Spleen (tissue), 11 donors: ENCODE results near the gene DEPDC5. TPM values are rescaled to one million over a fixed set of nuclear protein-coding genes. Genes with fewer than 3 reads are reported as not detected.

Experiments used
- DNase-seq: peaks from one replicate; pipeline ENCODE4 v3.0.0-alpha.2; 2020
- H3K27ac ChIP-seq, 8 donors: fragments of 200-600 bp; sonication (generic) in 7 of 8; 1 replicate in 4 of 8; 2 replicates in 4 of 8; pipeline versions ENCODE4 v1.5.0 to v1.8.0; 2016 to 2021; ENCODE audit warnings: inconsistent platforms in 4 of 8, mild to moderate bottlenecking in 4 of 8, moderate library complexity in 1 of 8
- H3K27me3 ChIP-seq, 7 donors: fragments of 200-600 bp; sonication (generic) in 6 of 7; replicated peaks in 1 of 7; 1 replicate in 4 of 7; 2 replicates in 3 of 7; pipeline versions ENCODE4 v1.5.0 to v1.8.0; 2016 to 2021; ENCODE audit warnings: inconsistent platforms in 3 of 7, mild to moderate bottlenecking in 1 of 7
- H3K36me3 ChIP-seq, 6 donors: fragments of 200-600 bp; sonication (generic) in 5 of 6; 1 replicate in 4 of 6; 2 replicates in 2 of 6; pipeline versions ENCODE4 v1.5.0 to v1.8.0; 2016 to 2021; ENCODE audit warnings: inconsistent platforms in 2 of 6
- H3K4me1 ChIP-seq, 6 donors: fragments of 200-600 bp; sonication (generic) in 5 of 6; 1 replicate in 3 of 6; 2 replicates in 3 of 6; pipeline versions ENCODE4 v1.5.0 to v1.8.0; 2016 to 2021; ENCODE audit warnings: inconsistent platforms in 3 of 6
- H3K4me3 ChIP-seq, 8 donors: fragments of 200-600 bp; sonication (generic) in 7 of 8; 1 replicate in 4 of 8; 2 replicates in 4 of 8; pipeline versions ENCODE4 v1.5.0 to v1.8.0; 2016 to 2021; ENCODE audit warnings: inconsistent platforms in 4 of 8, mild to moderate bottlenecking in 4 of 8, moderate library complexity in 2 of 8
- H3K9me3 ChIP-seq, 8 donors: fragments of 200-600 bp; sonication (generic) in 7 of 8; 1 replicate in 4 of 8; 2 replicates in 4 of 8; pipeline versions ENCODE4 v1.5.0 to v1.8.0; 2016 to 2021; ENCODE audit warnings: inconsistent platforms in 4 of 8
- CTCF ChIP-seq, 11 experiments: fragments of 200-600 bp in 7 of 11; fragments of 450-650 bp in 4 of 11; sonication (generic) in 4 of 11; IDR thresholded peaks in 8 of 11; conservative IDR thresholded peaks in 3 of 11; 1 replicate in 7 of 11; 2 replicates in 4 of 11; pipeline versions ENCODE4 v1.4.0 to v1.8.0; 2016 to 2021; ENCODE audit warnings: antibody characterized with exemption in 11 of 11, inconsistent platforms in 4 of 11, mild to moderate bottlenecking in 1 of 11
- POLR2A ChIP-seq, 3 donors: fragments of 450-650 bp; IDR thresholded peaks; one replicate each; pipeline ENCODE4 v1.5.1; 2017; ENCODE audit warnings: antibody characterized with exemption in 3 of 3, mild to moderate bottlenecking in 1 of 3
- POLR2AphosphoS5 ChIP-seq, 3 donors: sonication (generic); formaldehyde crosslinking; IDR thresholded peaks; one replicate each; pipeline ENCODE4 v1.5.1; 2017; ENCODE audit warnings: antibody characterized with exemption in 3 of 3
- WGBS, 5 donors: extraction: QIAGEN DNeasy Blood & Tissue Kit in 3 of 5; methylation state at CpG; one replicate each; pipeline versions ENCODE4 v1.1.5 to v1.1.7; 2013 to 2018; 5-methylcytosine and 5-hydroxymethylcytosine counted together
- intact Hi-C: fragments of 100-400 bp; cut with DNase I; formaldehyde crosslinking; loops from one replicate; pipeline ENCODE4 v1.15.0; 2023; ENCODE audit warnings: low total_unique reads
- polyA plus RNA-seq, 3 donors: library from polyadenylated mRNA; stranded (reverse); fragments of 200-250 nt; gene quantifications; one replicate each; pipeline ENCODE4 v1.2.1, GENCODE V29; 2013
- total RNA-seq, 7 donors: library from RNA; depleted of rRNA in 3 of 7; stranded (reverse); fragments of >200 nt in 3 of 7; fragmentation: NEBNext Ultra II Directional in 4 of 7; extraction: Animal tissue kit (Norgen Biotek cat#: 25700) in 4 of 7; gene quantifications; one replicate each; pipeline versions ENCODE4 v1.1.0 to v1.2.1, GENCODE V29; 2016 to 2021
- donor health status: healthy with polysubstance abuse.
- donor health status: DM: no; HTN: no; CAD: no; lungs with moderate emphysema.
- donor health status: DM: no; HTN: no; CAD: no.
- donor health status: Bipolar disorder and iron deficiency.
- donor health status: healthy.
- donor health status: DM: no; HTN: no; CAD: no.
- donor health status: DM: yes; HTN: yes; CAD: no.

DEPDC5 gene
- total and polyA plus RNA-seq, 10 donors = 9.6 to 64.6 (median 44.3) TPM

- H3K4me1 ChIP-seq = no peaks in the 10 kb centered on the region
- DNase-seq = no peak
- H3K27ac ChIP-seq = no peak overlapping the region
- H3K36me3 ChIP-seq = peaks cover 10 to 100% (median 92%) of the 10 kb centered on the region in 6 donors
- no peaks in the 10 kb centered on the region for H3K9me3 ChIP-seq
- H3K4me3 ChIP-seq = no peak overlapping the region
- no peak for TF ChIP-seq POLR2AphosphoS5 (IDR thresholded peaks at IDR 0.05)
- no peak for TF ChIP-seq POLR2A (IDR thresholded peaks at IDR 0.05)
- TF ChIP-seq CTCF (IDR thresholded peaks at IDR 0.05 in 8 of 11, conservative IDR thresholded peaks at IDR 0.05 in 3 of 11) = no peak
- WGBS, 5 donors = 75 to 89% (median 83%) methylated on average over 3 of the region's 3 CpGs
- intact Hi-C loops = no loop called here
- no peaks in the 10 kb centered on the region for H3K27me3 ChIP-seq
Measured at GRCh38 chr22:31820655-31821054, 66.8 kb downstream of the DEPDC5 start.

- WGBS, 5 donors = 74 to 90% (median 86%) methylated on average over 1 of the region's 1 CpG
- H3K27ac ChIP-seq = no peak overlapping the region
- peaks cover 10 to 100% (median 92%) of the 10 kb centered on the region in 6 donors for H3K36me3 ChIP-seq
- no peak for DNase-seq
- TF ChIP-seq POLR2A (IDR thresholded peaks at IDR 0.05) (no peak), POLR2AphosphoS5 (IDR thresholded peaks at IDR 0.05) (no peak), CTCF (IDR thresholded peaks at IDR 0.05 in 8 of 11, conservative IDR thresholded peaks at IDR 0.05 in 3 of 11) (no peak)
- no peaks in the 10 kb centered on the region for H3K9me3 ChIP-seq
- intact Hi-C loops = no loop called here
- no peaks in the 10 kb centered on the region for H3K4me1 ChIP-seq
- no peak overlapping the region for H3K4me3 ChIP-seq
- no peaks in the 10 kb centered on the region for H3K27me3 ChIP-seq
Measured at GRCh38 chr22:31821572-31821971, 67.8 kb downstream of the DEPDC5 start.

GRCh38 chr22:31822523-31822922 is 68.7 kb downstream of the DEPDC5 start:
- Histone ChIP-seq H3K9me3 (no peaks in the 10 kb centered on the region), H3K4me3 (no peak overlapping the region), H3K27me3 (no peaks in the 10 kb centered on the region), H3K4me1 (no peaks in the 10 kb centered on the region), H3K36me3 (peaks cover 10 to 100% (median 90%) of the 10 kb centered on the region in 6 donors), H3K27ac (no peak overlapping the region)
- intact Hi-C loops = no loop called here
- 91 to 99% (median 96%) methylated on average over 4 of the region's 4 CpGs for WGBS, 5 donors
- no peak for DNase-seq
- TF ChIP-seq POLR2A (IDR thresholded peaks at IDR 0.05) = no peak
- no peak for TF ChIP-seq POLR2AphosphoS5 (IDR thresholded peaks at IDR 0.05)
- TF ChIP-seq CTCF (IDR thresholded peaks at IDR 0.05 in 8 of 11, conservative IDR thresholded peaks at IDR 0.05 in 3 of 11) = no peak

- Histone ChIP-seq H3K4me1 (no peaks in the 10 kb centered on the region), H3K27ac (no peak overlapping the region), H3K36me3 (peaks cover 4 to 100% (median 83%) of the 10 kb centered on the region in 6 donors), H3K4me3 (no peak overlapping the region), H3K9me3 (no peaks in the 10 kb centered on the region), H3K27me3 (no peaks in the 10 kb centered on the region)
- intact Hi-C loops = no loop called here
- WGBS, 5 donors = 84 to 95% (median 91%) methylated on average over 2 of the region's 2 CpGs
- DNase-seq = no peak
- TF ChIP-seq POLR2A (IDR thresholded peaks at IDR 0.05) = no peak
- TF ChIP-seq POLR2AphosphoS5 (IDR thresholded peaks at IDR 0.05) = no peak
Measured at GRCh38 chr22:31825513-31825912, 71.7 kb downstream of the DEPDC5 start.

- H3K27ac ChIP-seq = no peak overlapping the region
- 92 to 95% (median 93%) methylated on average over 6 of the region's 6 CpGs for WGBS, 5 donors
- H3K36me3 ChIP-seq = peaks cover 2 to 100% (median 75%) of the 10 kb centered on the region in 6 donors
- no peak overlapping the region for H3K4me3 ChIP-seq
- TF ChIP-seq CTCF (IDR thresholded peaks at IDR 0.05 in 8 of 11, conservative IDR thresholded peaks at IDR 0.05 in 3 of 11) (no peak), POLR2A (IDR thresholded peaks at IDR 0.05) (no peak), POLR2AphosphoS5 (IDR thresholded peaks at IDR 0.05) (no peak)
- H3K27me3 ChIP-seq = no peaks in the 10 kb centered on the region
- no peak for DNase-seq
- H3K4me1 ChIP-seq = no peaks in the 10 kb centered on the region
- intact Hi-C loops = no loop called here
- H3K9me3 ChIP-seq = no peaks in the 10 kb centered on the region
Measured at GRCh38 chr22:31826443-31826842, 72.6 kb downstream of the DEPDC5 start.
